GM18499 (cell line): Measurements from ENCODE around the gene REXO5.

Experiments
- ATAC-seq: cut with Tn5 transposase; IDR thresholded peaks from one replicate; pipeline ENCODE4 v1.9.1; 2021; ENCODE audit warnings: moderate number of reproducible peaks; ENCODE audit not compliant: insufficient read depth, unreplicated experiment

REXO5 gene

DNA sequence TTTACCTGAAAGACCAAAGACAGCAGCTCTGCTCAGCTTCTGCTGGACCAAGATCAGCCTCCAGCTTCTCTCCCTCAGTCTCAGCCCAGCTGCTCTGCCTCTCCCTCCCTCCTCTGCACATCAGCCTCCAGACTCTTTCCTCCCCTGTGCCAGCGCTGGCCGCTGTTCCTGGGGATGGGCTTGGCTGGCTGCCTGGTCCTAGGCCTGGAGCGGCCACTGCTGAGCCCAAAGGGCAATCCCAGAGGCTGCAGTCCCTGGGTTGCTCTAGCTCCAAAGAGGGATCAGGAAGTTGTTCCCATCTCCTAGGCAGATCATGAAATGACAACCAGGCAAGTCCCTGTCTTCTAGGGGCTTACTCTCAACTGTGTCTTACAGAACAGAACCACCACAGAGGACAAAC lies 62.6 kb downstream of the REXO5 start:
- no peak for ATAC-seq

GRCh38 chr16:20870122-20870820 lies 63.9 kb downstream of the REXO5 start:
- no peak for ATAC-seq

DNA sequence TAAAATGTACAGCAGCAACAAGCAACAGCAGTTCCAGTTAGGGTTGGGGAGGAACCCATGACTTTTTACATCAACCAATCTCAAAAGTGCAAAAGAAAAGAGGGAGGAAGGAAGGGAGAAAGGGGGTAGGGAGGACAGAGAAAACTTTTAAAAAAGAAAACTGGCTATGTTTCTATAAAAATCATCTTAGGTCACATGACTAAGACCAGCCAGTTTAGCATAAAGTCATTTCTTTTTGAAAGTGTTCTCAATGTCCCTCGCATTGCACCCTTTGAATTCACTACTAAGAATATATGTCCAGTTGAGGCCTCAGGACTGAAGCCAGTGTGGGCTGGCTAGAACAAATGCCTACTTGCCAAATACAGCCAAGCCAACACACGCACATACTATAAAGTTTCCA lies 64.9 kb downstream of the REXO5 start:
- ATAC-seq = no peak

- ATAC-seq = no peak
Measured at GRCh38 chr16:20871941-20872815, 65.9 kb downstream of the REXO5 start.

DNA sequence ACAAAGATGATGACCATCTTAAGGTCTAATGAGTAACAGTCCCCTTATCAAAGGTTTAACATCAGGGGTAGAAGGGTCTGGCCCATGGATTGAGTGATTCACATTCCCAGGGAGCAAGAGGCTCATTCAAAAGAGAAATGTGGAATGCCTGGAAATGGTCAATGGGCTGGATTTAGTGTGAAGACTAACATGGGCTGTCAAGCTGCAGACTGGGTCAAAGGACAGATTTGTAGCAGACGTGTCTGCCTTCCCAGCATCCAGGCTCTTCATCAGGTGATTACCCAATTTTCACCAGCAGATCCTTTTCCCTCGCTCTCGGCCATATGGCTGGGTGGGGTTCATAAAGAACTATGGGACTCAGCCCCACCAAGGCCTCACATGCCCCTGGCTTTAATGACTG lies 67.0 kb downstream of the REXO5 start:
- ATAC-seq = no peak

GRCh38 chr16:20874088-20874581 lies 67.8 kb downstream of the REXO5 start:
- no peak for ATAC-seq

DNA sequence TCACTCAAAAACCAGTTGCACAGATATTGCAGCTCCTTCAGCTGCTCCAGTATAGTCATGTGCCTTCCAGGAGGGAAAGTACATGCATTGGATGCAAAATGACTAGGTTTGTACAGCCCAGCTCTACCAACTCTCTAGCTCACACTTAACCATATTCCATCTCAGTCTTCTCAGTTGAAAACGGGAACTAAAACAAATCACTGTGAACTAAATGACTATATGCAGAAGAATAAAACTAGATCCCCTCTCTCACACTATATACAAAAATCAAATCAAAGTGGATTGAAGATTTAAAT lies 69.0 kb downstream of the REXO5 start:
- ATAC-seq = no peak

DNA sequence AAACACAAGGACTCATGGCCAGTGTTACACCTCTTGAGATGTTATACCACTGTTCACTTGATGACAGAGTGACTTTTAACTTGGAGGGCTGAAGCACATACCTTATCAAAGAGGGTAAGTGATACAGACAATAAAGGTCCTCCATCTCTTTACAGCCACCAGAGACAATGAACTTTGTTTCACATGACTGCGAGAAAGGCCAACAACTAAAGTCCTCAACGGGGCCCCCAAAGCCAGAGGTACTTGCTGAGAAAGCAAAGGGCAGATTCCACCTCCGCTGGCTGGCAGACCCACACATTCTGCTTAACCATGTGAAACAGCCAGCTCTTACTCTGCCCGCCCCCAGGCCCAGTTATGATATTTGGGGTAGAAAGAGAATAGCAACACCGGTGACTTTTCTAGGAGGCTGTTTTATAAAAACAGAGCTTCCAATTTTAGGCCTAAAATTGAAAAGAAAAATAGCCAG lies 72.4 kb downstream of the REXO5 start:
- ATAC-seq = no peak

DNA sequence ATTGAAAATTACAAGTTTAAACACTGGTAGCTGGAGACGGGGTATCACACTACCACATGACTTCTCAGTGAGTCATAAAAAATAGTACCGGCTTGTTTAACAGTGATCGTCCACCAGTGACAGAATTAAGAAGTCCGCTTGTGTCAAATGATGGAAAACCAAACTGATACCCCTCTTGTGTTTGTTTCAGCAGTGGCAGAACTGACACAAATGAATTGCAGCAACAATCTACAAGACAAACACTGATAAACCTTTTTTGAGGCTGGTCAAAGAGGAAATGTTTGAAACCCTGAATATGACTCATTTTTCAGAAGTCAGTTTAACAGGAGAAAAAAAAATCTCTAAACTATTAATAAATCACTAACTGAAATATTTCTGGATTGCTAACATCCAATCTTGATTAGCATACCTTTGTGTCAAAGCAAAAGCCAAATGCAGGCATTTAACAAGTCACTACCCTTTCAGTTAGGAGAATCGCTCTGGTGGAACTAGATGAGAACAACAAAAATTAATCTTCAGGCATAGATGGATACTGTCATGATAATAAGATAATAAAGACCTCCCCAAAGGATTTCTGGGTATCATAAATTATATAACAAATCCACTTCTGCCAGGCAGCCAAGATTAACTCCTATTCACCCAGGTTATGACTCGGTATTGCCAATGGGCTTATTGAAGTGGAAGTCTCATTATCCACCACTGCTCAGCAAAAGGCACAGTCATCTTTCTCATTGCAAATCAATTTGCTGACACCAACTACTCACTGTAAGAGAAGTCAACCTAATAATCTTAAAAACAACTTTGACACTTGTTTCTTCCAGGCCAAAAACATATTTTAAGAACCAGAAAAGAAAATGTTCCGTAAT lies 73.1 kb downstream of the REXO5 start:
- no peak for ATAC-seq

DNA sequence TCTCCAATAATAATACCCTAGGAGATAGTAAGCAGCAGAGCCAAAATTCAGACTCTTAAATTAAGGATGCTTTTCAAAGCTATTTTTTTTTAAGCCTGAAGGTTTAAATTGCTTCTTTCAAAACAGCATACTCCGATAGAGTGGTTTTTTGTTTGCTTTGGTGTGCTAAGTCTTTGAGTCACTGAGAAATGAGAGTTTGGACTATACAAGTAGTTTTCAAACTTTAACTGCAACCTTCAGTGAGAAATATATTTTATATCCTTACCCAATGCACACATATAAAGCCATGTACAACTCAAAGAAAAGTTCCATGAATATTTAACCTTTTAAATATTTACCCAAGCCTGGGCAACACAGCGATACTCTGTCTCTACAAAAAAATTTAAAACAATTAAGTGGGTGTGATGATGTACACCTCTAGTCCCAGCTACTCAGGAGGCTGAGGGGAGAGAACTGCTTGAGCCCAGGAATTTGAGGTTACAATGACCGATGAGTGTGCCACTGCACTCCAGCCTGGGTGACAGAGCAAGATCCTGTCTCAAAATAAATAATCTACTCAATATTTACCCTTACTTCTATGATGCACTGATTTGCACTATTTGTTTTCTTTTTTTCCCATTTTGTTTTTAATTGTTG lies 74.7 kb downstream of the REXO5 start:
- ATAC-seq = no peak

- ATAC-seq = no peak
Measured at GRCh38 chr16:20881503-20881878, 75.2 kb downstream of the REXO5 start.

- no peak for ATAC-seq
Measured at GRCh38 chr16:20883554-20884239, 77.4 kb downstream of the REXO5 start.

GRCh38 chr16:20884240-20884556 lies 77.9 kb downstream of the REXO5 start:
- ATAC-seq = no peak

DNA sequence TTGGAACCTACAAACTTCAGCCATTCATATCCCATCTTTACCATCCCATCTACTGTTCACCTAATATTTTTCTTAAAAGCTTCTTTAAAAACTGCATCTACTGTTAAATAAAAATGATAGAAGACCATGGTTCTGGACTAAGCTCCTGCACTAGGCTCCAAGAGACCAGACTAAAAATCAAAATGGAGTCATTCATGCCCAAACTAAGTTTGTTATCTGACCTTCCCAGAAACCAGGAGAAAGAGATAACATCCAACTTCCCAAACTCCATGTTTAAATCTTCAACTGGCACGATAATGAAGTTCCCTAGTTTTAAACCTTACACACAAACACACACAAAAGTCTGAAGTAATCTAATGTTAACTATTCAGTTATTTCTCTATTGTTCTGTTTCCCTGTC lies 80.0 kb downstream of the REXO5 start:
- no peak for ATAC-seq

DNA sequence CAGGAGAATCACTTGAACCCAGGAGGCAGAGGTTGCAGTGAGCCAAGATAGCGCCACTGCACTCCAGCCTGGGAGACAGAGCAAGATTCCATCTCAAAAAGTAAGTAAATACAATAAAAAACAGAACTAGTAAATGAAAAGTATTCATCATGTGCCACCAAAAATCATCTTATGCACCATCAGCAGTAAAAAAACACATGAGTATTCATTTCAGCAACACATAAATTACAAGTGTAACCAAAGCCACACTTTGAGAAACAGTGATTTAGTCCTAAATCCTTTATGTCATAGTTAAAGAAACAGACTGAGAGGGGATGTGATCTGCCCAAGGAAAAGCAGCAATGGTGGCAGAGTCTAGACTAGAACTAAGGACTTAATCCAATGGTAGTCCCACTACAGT lies 80.9 kb downstream of the REXO5 start:
- ATAC-seq = no peak

GRCh38 chr16:20889625-20890275 lies 83.4 kb downstream of the REXO5 start:
- no peak for ATAC-seq

DNA sequence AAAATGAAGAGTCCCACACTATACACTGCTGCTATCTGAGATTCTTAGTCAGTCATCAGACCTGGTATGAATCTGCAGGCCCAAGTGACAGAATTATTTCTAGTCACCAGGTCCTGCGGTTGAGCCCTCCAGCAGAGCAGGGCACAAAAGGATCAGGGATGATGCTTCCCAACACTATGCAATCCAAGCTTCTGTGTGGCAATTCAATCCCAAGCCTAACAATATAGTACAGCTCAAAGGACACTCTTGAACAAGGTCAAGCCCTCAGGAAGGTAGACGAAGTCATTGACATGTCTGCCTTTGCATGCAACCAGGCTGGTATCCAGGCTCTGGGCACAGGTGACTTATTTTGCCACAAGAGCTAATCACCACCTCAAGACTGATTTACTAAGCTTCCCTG lies 88.1 kb downstream of the REXO5 start:
- ATAC-seq = no peak

DNA sequence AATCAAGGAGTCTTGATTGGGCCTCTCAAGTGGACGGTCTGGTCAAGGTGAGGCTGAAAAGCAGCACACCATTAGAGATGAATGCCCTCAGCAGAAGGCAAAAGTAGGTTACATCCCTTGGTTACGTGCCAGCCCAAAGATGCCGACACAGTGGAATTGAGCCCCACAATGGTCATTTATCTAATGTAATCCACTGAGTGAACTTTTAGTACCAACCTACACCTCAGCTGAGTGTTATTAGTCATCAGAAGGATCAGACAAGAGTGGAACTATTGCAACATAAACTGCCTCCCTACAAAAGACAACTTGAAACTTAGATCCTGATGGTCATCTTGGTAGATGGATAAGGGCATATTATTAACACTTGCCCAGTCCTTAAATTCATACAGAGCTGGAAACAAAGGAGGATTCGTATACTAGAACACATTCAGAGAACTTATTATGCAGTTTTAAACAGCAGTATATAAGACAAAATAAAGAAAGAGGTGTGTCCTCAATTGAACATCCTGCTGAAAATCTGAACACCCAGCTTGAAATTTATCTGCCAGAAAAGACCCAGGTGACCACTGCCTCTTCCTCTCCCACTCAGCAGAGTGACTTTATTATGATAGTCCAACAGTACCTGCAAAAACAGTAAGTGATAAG lies 91.0 kb downstream of the REXO5 start:
- ATAC-seq = no peak

DNA sequence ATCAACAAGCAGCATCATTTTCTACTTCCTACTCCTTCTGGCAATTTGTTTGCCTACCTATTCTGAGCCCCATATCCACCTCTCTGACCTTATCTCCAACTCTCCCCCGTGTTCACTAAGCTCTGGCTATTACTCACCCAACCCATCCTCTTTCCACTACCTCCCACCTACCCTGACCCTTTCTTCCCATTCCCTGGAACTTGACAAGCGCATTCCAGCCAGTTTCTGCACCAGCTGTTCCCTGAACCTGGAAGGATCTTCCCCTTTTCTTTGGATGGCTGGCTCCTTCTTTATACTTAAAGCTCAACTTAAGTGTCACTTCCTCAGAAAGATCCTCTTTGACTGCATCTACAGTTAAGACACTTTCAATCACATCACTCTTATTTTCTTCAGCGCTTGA lies 91.6 kb downstream of the REXO5 start:
- no peak for ATAC-seq
